D721Med (cell line): ENCODE data around the gene NRP2.

Source experiments
- DNase-seq: peaks from one replicate; pipeline ENCODE4 v3.0.0; 2011; ENCODE audit warnings: low spot score; ENCODE audit not compliant: insufficient read length
- FAIRE-seq: peaks from 2 replicates; lab custom pipeline; 2011; peaks lifted over from hg19 to GRCh38; lab: Jason Lieb, UNC
- CTCF ChIP-seq: IDR thresholded peaks from 2 replicates; pipeline ENCODE4 v1.5.1; 2012; ENCODE audit warnings: mild to moderate bottlenecking, control low read depth; ENCODE audit not compliant: insufficient read depth; ENCODE audit errors: missing control alignments

Gene NRP2

GRCh38 chr2:205835923-205836322, 153.6 kb downstream of the NRP2 start:
- DNase-seq (no peak), FAIRE-seq (no peak)
- no peak for TF ChIP-seq CTCF

GRCh38 chr2:205836477-205837221, 154.3 kb downstream of the NRP2 start:
- no peak for FAIRE-seq
- DNase-seq = no peak
- no peak for TF ChIP-seq CTCF

- TF ChIP-seq CTCF = no peak
- FAIRE-seq (no peak), DNase-seq (no peak)
These were observed 155.4 kb downstream of the NRP2 start for GRCh38 chr2:205837663-205838062.

GRCh38 chr2:205845446-205845845, 163.1 kb downstream of the NRP2 start:
- DNase-seq (no peak), FAIRE-seq (no peak)
- TF ChIP-seq CTCF = no peak
